Activated CD8-positive, alpha-beta T cell treated with anti-CD3 and anti-CD28 coated beads for 36 hours (primary cell): ENCODE results near the gene SYT1. TPM values are rescaled to one million over a fixed set of nuclear protein-coding genes. Genes with fewer than 3 reads are reported as not detected.

Experiments used
- ATAC-seq: fragments of 200-7000 bp; cut with Tn5 transposase; one replicate; pipeline ENCODE4 v1.10.0; 2021; ENCODE audit warnings: mild to moderate bottlenecking, moderate library complexity
- CTCF ChIA-PET: fragments of 350-600 bp; sonication (Branson Sonifier 250); formaldehyde crosslinking; loops from one replicate; lab custom pipeline; 2021; ENCODE audit warnings: antibody characterized with exemption; lab: Charles Lee
- POLR2A ChIA-PET: fragments of 350-600 bp; sonication (Branson Sonifier 250); formaldehyde crosslinking; loops from one replicate; lab custom pipeline; 2021; ENCODE audit warnings: antibody characterized with exemption; lab: Charles Lee
- DNase-seq: peaks from one replicate; pipeline ENCODE4 v3.0.0-alpha.2; 2020
- H3K27ac Mint-ChIP-seq: one replicate; pipeline ENCODE4 v1.8.0; 2021; ENCODE audit warnings: mild to moderate bottlenecking, mixed read lengths
- H3K27me3 Mint-ChIP-seq: one replicate; pipeline ENCODE4 v1.8.0; 2021; ENCODE audit warnings: mixed read lengths
- H3K36me3 Mint-ChIP-seq: one replicate; pipeline ENCODE4 v1.8.0; 2021; ENCODE audit warnings: low read depth, mixed read lengths
- H3K4me1 Mint-ChIP-seq: one replicate; pipeline ENCODE4 v1.8.0; 2021; ENCODE audit warnings: low read depth, mixed read lengths
- H3K4me3 Mint-ChIP-seq: one replicate; pipeline ENCODE4 v1.8.0; 2021; ENCODE audit warnings: mild to moderate bottlenecking, moderate library complexity, mixed read lengths
- H3K9me3 Mint-ChIP-seq: one replicate; pipeline ENCODE4 v1.8.0; 2021; ENCODE audit warnings: mixed read lengths
- CTCF ChIP-seq: fragments of 200-600 bp; IDR thresholded peaks from one replicate; pipeline ENCODE4 v1.8.0; 2022; ENCODE audit warnings: antibody characterized with exemption, mild to moderate bottlenecking
- intact Hi-C: fragments of 100-400 bp; cut with micrococcal nuclease; formaldehyde crosslinking; loops from one replicate; pipeline ENCODE4 v1.10.0; 2022
- total RNA-seq, 2 experiments: library from RNA; stranded (reverse); gene quantifications; one replicate each; pipeline ENCODE4 v1.2.3, GENCODE V29; 2021

Gene SYT1
- total RNA-seq, 2 experiments from 2014 or later = not detected

GRCh38 chr12:79233341-79233781 lies 368.8 kb downstream of the SYT1 start:
- POLR2A ChIA-PET = no interaction called here
- ATAC-seq = no peak
- intact Hi-C loops = no loop called here
- Mint-ChIP-seq H3K9me3 (no peaks in the 10 kb centered on the region), H3K27ac (no peak overlapping the region), H3K4me3 (no peak overlapping the region), H3K36me3 (no peaks in the 10 kb centered on the region), H3K4me1 (no peaks in the 10 kb centered on the region), H3K27me3 (no peaks in the 10 kb centered on the region)
- TF ChIP-seq CTCF = no peak
- CTCF ChIA-PET = no interaction called here
- no peak for DNase-seq

GRCh38 chr12:79236920-79237319 lies 372.3 kb downstream of the SYT1 start:
- CTCF ChIA-PET = no interaction called here

DNA sequence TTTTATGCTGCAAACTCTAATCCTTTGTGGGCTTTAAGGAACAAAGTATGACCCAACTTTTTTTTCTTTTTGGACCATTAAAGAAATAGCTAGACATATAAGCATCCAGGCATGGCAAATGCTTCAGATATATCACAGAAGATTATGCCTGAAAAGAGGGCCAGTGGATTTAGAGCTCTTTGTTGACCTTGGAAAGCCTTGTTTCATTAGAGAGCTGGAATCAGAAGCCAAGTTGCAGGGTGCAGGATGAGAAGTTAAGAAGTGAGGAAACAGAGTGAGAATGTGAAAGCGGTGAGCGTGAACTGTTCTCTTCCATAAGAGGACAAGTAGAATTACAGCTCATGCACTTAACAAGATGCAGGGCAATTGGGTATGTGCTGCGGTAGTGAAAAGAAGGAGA lies 373.7 kb downstream of the SYT1 start:
- DNase-seq (no peak), ATAC-seq (no peak)
- Mint-ChIP-seq H3K4me1 (no peaks in the 10 kb centered on the region), H3K36me3 (no peaks in the 10 kb centered on the region), H3K27me3 (no peaks in the 10 kb centered on the region), H3K4me3 (no peak overlapping the region), H3K9me3 (peaks cover 3% of the 10 kb centered on the region), H3K27ac (no peak overlapping the region)
- intact Hi-C loops = no loop called here
- ChIA-PET POLR2A (no interaction called here), CTCF (no interaction called here)
- no peak for TF ChIP-seq CTCF

More at GRCh38 chr12:79236920-79237319, 372.3 kb downstream of the SYT1 start:
- ATAC-seq (no peak), DNase-seq (no peak)
- POLR2A ChIA-PET = no interaction called here
- no peak for TF ChIP-seq CTCF
- Mint-ChIP-seq H3K27ac (no peak overlapping the region), H3K4me3 (no peak overlapping the region), H3K4me1 (no peaks in the 10 kb centered on the region), H3K36me3 (no peaks in the 10 kb centered on the region), H3K9me3 (no peaks in the 10 kb centered on the region), H3K27me3 (no peaks in the 10 kb centered on the region)
- intact Hi-C loops = no loop called here

DNA sequence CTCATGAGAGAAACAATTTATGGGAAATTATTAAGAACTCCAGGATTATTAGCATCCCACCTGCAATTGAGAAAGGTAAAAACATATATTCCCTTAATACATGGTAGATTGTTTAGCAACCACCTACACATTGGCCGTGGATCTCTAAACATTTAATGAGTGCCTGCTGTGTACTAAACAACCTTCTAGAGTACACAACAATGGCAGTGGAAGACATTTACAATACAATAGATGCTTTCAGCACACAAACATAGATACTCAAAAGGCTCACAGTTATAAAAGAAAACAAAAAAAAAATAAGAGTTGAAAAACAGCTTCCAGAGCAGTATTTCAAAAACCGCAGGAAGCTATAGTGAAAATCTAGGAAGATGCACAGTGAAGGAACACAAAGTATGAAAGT lies 382.9 kb downstream of the SYT1 start:
- H3K4me3 Mint-ChIP-seq = no peak overlapping the region
- no peaks in the 10 kb centered on the region for H3K36me3 Mint-ChIP-seq
- POLR2A ChIA-PET = no interaction called here
- peaks cover 10% of the 10 kb centered on the region for H3K9me3 Mint-ChIP-seq
- CTCF ChIA-PET = no interaction called here
- H3K4me1 Mint-ChIP-seq = no peaks in the 10 kb centered on the region
- H3K27me3 Mint-ChIP-seq = no peaks in the 10 kb centered on the region
- no peak for TF ChIP-seq CTCF
- intact Hi-C loops = no loop called here
- no peak for ATAC-seq
- no peak for DNase-seq
- no peak overlapping the region for H3K27ac Mint-ChIP-seq

GRCh38 chr12:79250186-79250585 lies 385.6 kb downstream of the SYT1 start:
- no peak overlapping the region for H3K4me3 Mint-ChIP-seq
- H3K27ac Mint-ChIP-seq = no peak overlapping the region
- ChIA-PET CTCF (no interaction called here), POLR2A (no interaction called here)
- no peaks in the 10 kb centered on the region for H3K36me3 Mint-ChIP-seq
- peaks cover 6% of the 10 kb centered on the region for H3K9me3 Mint-ChIP-seq
- TF ChIP-seq CTCF = no peak
- intact Hi-C loops = no loop called here
- H3K27me3 Mint-ChIP-seq = no peaks in the 10 kb centered on the region
- no peaks in the 10 kb centered on the region for H3K4me1 Mint-ChIP-seq
- ATAC-seq (no peak), DNase-seq (no peak)
